H9 (cell line): ENCODE measurements around the gene TLR10. TPM values are rescaled to one million over a fixed set of nuclear protein-coding genes. Genes with fewer than 3 reads are reported as not detected.

Source experiments
- DNase-seq: peaks from one replicate; pipeline ENCODE4 v3.0.0-alpha.2; 2017
- H2AFZ ChIP-seq: one replicate; pipeline ENCODE4 v1.6.1; 2013; ENCODE audit warnings: mild to moderate bottlenecking, low read length, control low read depth, moderate library complexity
- H2AK5ac ChIP-seq: 2 replicates; pipeline ENCODE4 v1.6.1; 2013; ENCODE audit warnings: low read length, control low read depth, mixed read lengths; ENCODE audit not compliant: insufficient read length
- H2BK120ac ChIP-seq: one replicate; pipeline ENCODE4 v1.6.1; 2013; ENCODE audit warnings: low read depth, mild to moderate bottlenecking, low read length, control low read depth, inconsistent platforms; ENCODE audit not compliant: poor library complexity, severe bottlenecking
- H2BK12ac ChIP-seq: 2 replicates; pipeline ENCODE4 v1.6.1; 2013; ENCODE audit warnings: low read length, control low read depth, mixed read lengths, low read depth; ENCODE audit not compliant: insufficient read length
- H2BK15ac ChIP-seq: 2 replicates; pipeline ENCODE4 v1.6.1; 2013; ENCODE audit warnings: low read depth, low read length, control low read depth
- H2BK20ac ChIP-seq: one replicate; pipeline ENCODE4 v1.6.1; 2013; ENCODE audit warnings: low read depth, mild to moderate bottlenecking, low read length, control low read depth, inconsistent platforms; ENCODE audit not compliant: poor library complexity, severe bottlenecking
- H2BK5ac ChIP-seq: 2 replicates; pipeline ENCODE4 v1.6.1; 2013; ENCODE audit warnings: low read length, control low read depth, mixed read lengths; ENCODE audit not compliant: insufficient read length
- H3K14ac ChIP-seq: 2 replicates; pipeline ENCODE4 v1.6.1; 2013; ENCODE audit warnings: low read length, control low read depth; ENCODE audit not compliant: insufficient read depth
- H3K18ac ChIP-seq: 2 replicates; pipeline ENCODE4 v1.6.1; 2013; ENCODE audit warnings: low read depth, mild to moderate bottlenecking, mixed read lengths, low read length, control low read depth; ENCODE audit not compliant: insufficient read length
- H3K23ac ChIP-seq: 2 replicates; pipeline ENCODE4 v1.6.1; 2013; ENCODE audit warnings: low read length, control low read depth, mixed read lengths, low read depth; ENCODE audit not compliant: insufficient read length
- H3K23me2 ChIP-seq: 2 replicates; pipeline ENCODE4 v1.6.1; 2013; ENCODE audit warnings: low read depth, mild to moderate bottlenecking, mixed read lengths, low read length, control low read depth; ENCODE audit not compliant: insufficient read length, poor library complexity, severe bottlenecking
- H3K27ac ChIP-seq: 2 replicates; pipeline ENCODE4 v1.5.1; 2013; ENCODE audit warnings: low read length, control low read depth, mixed read lengths, low read depth; ENCODE audit not compliant: insufficient read length
- H3K27me3 ChIP-seq: 2 replicates; pipeline ENCODE4 v1.6.1; 2013; ENCODE audit warnings: low read length, control low read depth, inconsistent platforms; ENCODE audit not compliant: insufficient read depth
- H3K4ac ChIP-seq: 2 replicates; pipeline ENCODE4 v1.6.1; 2013; ENCODE audit warnings: low read depth, mild to moderate bottlenecking, control low read depth, inconsistent platforms, low read length, moderate library complexity
- H3K4me1 ChIP-seq: 2 replicates; pipeline ENCODE4 v1.6.1; 2013; ENCODE audit warnings: low read length, control low read depth, inconsistent platforms; ENCODE audit not compliant: insufficient read depth
- H3K4me2 ChIP-seq: 2 replicates; pipeline ENCODE4 v1.6.1; 2013; ENCODE audit warnings: low read length, control low read depth, mixed read lengths; ENCODE audit not compliant: insufficient read length, insufficient read depth
- H3K56ac ChIP-seq: 2 replicates; pipeline ENCODE4 v1.6.1; 2013; ENCODE audit warnings: low read depth, mild to moderate bottlenecking, mixed read lengths, low read length, control low read depth; ENCODE audit not compliant: insufficient read length
- H3K79me1 ChIP-seq: 2 replicates; pipeline ENCODE4 v1.6.1; 2013; ENCODE audit warnings: low read depth, mild to moderate bottlenecking, moderate library complexity, low read length, control low read depth, inconsistent platforms; ENCODE audit not compliant: insufficient read depth, poor library complexity, severe bottlenecking
- H3K79me2 ChIP-seq: 2 replicates; pipeline ENCODE4 v1.6.1; 2013; ENCODE audit warnings: low read length, control low read depth, inconsistent platforms; ENCODE audit not compliant: insufficient read depth
- H3K9ac ChIP-seq: 2 replicates; pipeline ENCODE4 v1.6.1; 2013; ENCODE audit warnings: low read length, control low read depth, mixed read lengths; ENCODE audit not compliant: insufficient read length; ENCODE audit errors: extremely low read depth
- H3K9me3 ChIP-seq: one replicate; pipeline ENCODE4 v1.6.1; 2013; ENCODE audit warnings: low read depth, low read length, inconsistent platforms; ENCODE audit not compliant: control insufficient read depth
- H3T11ph ChIP-seq: one replicate; pipeline ENCODE4 v1.6.1; 2013; ENCODE audit warnings: mild to moderate bottlenecking, low read length, control low read depth, inconsistent platforms
- H4K20me1 ChIP-seq: one replicate; pipeline ENCODE4 v1.6.1; 2013; ENCODE audit not compliant: control insufficient read depth, insufficient read length, insufficient read depth
- H4K5ac ChIP-seq: 2 replicates; pipeline ENCODE4 v1.6.1; 2013; ENCODE audit warnings: low read depth, mild to moderate bottlenecking, mixed read lengths, low read length, control low read depth; ENCODE audit not compliant: insufficient read length
- H4K8ac ChIP-seq: replicated peaks from 2 replicates; pipeline ENCODE4 v1.6.1; 2013; ENCODE audit warnings: low read length, control low read depth, mixed read lengths, low read depth; ENCODE audit not compliant: insufficient read length
- H4K91ac ChIP-seq: 2 replicates; pipeline ENCODE4 v1.6.1; 2013; ENCODE audit warnings: low read depth, mild to moderate bottlenecking, moderate library complexity, mixed read lengths, low read length, control low read depth; ENCODE audit not compliant: insufficient read length
- H3K27ac Mint-ChIP-seq, 3 experiments: 2 replicates in 2 of 3; 3 replicates in 1 of 3; pipeline ENCODE4 v1.8.0; 2020 to 2021; ENCODE audit warnings: mixed read lengths in 3 of 3, mild to moderate bottlenecking in 1 of 3, moderate library complexity in 1 of 3
- H3K27me3 Mint-ChIP-seq: 2 replicates; pipeline ENCODE4 v1.8.0; 2021; ENCODE audit warnings: low read depth, mild to moderate bottlenecking, moderate library complexity, mixed read lengths
- H3K36me3 Mint-ChIP-seq, 3 experiments: 2 replicates in 2 of 3; 3 replicates in 1 of 3; pipeline ENCODE4 v1.8.0; 2020 to 2021; ENCODE audit warnings: low read depth in 3 of 3, mixed read lengths in 3 of 3; ENCODE audit not compliant: insufficient read depth in 1 of 3
- H3K4me1 Mint-ChIP-seq, 2 experiments: 2 replicates each; pipeline ENCODE4 v1.8.0; 2020; ENCODE audit warnings: mixed read lengths in 2 of 2
- H3K4me3 Mint-ChIP-seq, 2 experiments: 2 replicates in 1 of 2; 3 replicates in 1 of 2; pipeline ENCODE4 v1.8.0; 2020 to 2021; ENCODE audit warnings: mild to moderate bottlenecking in 2 of 2, mixed read lengths in 2 of 2, moderate library complexity in 1 of 2
- H3K9me3 Mint-ChIP-seq, 2 experiments: 2 replicates in 1 of 2; 3 replicates in 1 of 2; pipeline ENCODE4 v1.8.0; 2020; ENCODE audit warnings: mild to moderate bottlenecking in 2 of 2, mixed read lengths in 2 of 2, moderate library complexity in 1 of 2
- WGBS: extraction: QIAGEN DNeasy Blood & Tissue Kit; methylation state at CpG from one replicate; pipeline ENCODE4 v1.1.7; 2013; ENCODE audit warnings: missing lambda C conversion rate, low lambda C conversion rate, mixed read lengths; ENCODE audit not compliant: insufficient read length; ENCODE audit errors: extremely low coverage; 5-methylcytosine and 5-hydroxymethylcytosine counted together
- total RNA-seq: library from RNA; stranded (reverse); gene quantifications from 2 replicates; pipeline ENCODE4 v1.2.1, GENCODE V29; 2021
- TF ChIP-seq, protein P1 (sequence below): fragments of 200-600 bp; sonication (generic); conservative IDR thresholded peaks from 3 replicates; pipeline ENCODE4 v1.8.0; 2021; ENCODE audit warnings: antibody characterized with exemption, mild to moderate bottlenecking

TLR10 gene
- total RNA-seq, 1 experiment from 2014 or later = not detected

DNA sequence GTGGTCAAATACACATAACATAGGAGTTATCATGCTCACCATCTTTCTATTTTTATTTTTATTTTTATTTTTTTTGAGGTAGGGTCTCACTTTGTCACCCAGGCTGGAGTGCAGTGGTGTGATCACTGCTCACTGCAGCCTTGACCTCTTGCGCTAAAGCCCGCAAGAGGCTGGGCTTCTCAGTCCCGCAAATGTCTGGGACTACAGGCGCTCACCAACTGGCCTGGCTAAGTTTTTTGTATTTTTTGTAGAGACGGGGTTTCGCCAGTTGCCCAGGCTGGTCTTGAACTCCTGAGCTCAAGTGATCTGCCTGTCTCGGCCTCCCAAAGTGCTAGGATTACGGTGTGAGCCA lies 295 bp upstream of the TLR10 start:
- Histone ChIP-seq H3K18ac (no peak overlapping the region), H2AFZ (no peak overlapping the region), H3K23me2 (no peaks in the 10 kb centered on the region), H2BK20ac (no peak overlapping the region), H3K56ac (no peak overlapping the region), H2BK15ac (no peak overlapping the region), H4K91ac (no peak overlapping the region), H3K79me2 (no peaks in the 10 kb centered on the region), H4K20me1 (no peaks in the 10 kb centered on the region), H2BK12ac (no peak overlapping the region), H3K4ac (no peak overlapping the region), H3K4me1 (no peaks in the 10 kb centered on the region), H2BK5ac (no peak overlapping the region), H2BK120ac (no peak overlapping the region), H3K79me1 (no peaks in the 10 kb centered on the region), H3T11ph (no peak overlapping the region), H4K8ac (no peak overlapping the region), H4K5ac (no peak overlapping the region), H2AK5ac (no peak overlapping the region), H3K27ac (no peak overlapping the region), H3K27me3 (no peaks in the 10 kb centered on the region), H3K4me2 (no peak overlapping the region), H3K23ac (no peak overlapping the region), H3K9ac (no peak overlapping the region), H3K14ac (no peak overlapping the region), H3K9me3 (no peaks in the 10 kb centered on the region)
- H3K36me3 Mint-ChIP-seq = no peaks in the 10 kb centered on the region
- TF ChIP-seq, protein P1, sequence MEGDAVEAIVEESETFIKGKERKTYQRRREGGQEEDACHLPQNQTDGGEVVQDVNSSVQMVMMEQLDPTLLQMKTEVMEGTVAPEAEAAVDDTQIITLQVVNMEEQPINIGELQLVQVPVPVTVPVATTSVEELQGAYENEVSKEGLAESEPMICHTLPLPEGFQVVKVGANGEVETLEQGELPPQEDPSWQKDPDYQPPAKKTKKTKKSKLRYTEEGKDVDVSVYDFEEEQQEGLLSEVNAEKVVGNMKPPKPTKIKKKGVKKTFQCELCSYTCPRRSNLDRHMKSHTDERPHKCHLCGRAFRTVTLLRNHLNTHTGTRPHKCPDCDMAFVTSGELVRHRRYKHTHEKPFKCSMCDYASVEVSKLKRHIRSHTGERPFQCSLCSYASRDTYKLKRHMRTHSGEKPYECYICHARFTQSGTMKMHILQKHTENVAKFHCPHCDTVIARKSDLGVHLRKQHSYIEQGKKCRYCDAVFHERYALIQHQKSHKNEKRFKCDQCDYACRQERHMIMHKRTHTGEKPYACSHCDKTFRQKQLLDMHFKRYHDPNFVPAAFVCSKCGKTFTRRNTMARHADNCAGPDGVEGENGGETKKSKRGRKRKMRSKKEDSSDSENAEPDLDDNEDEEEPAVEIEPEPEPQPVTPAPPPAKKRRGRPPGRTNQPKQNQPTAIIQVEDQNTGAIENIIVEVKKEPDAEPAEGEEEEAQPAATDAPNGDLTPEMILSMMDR = no peak; the same call in 2 of the 3 replicates
- no peak overlapping the region; a peak in 1 of 7 replicates for H3K27ac Mint-ChIP-seq
- no peaks in the 10 kb centered on the region; a peak in 1 of 5 replicates for H3K9me3 Mint-ChIP-seq
- no peaks in the 10 kb centered on the region; the same call in 1 of the 2 replicates for H3K27me3 Mint-ChIP-seq
- WGBS = no CpG with 5 or more reads among the region's 8 CpGs
- DNase-seq = no peak
- H3K4me1 Mint-ChIP-seq = no peaks in the 10 kb centered on the region
- no peak overlapping the region for H3K4me3 Mint-ChIP-seq
